Caco-2 (cell line): ENCODE data around the gene PTPRS. TPM values are rescaled to one million over a fixed set of nuclear protein-coding genes. Genes with fewer than 3 reads are reported as not detected.

Experiments used
- BruUV-seq: library from RNA; stranded (reverse); fragments of 400-500 nt; replicated peaks from 2 replicates; lab custom pipeline; 2021; lab: Mats Ljungman, UMichigan
- CTCF ChIA-PET: fragments of 300-600 bp; sonication (Branson Sonifier 250); formaldehyde crosslinking; loops from one replicate; lab custom pipeline; 2022; ENCODE audit warnings: antibody characterized with exemption; lab: Charles Lee
- POLR2A ChIA-PET: fragments of 300-600 bp; sonication (Branson Sonifier 250); formaldehyde crosslinking; loops from one replicate; lab custom pipeline; 2022; ENCODE audit warnings: antibody characterized with exemption; lab: Charles Lee
- DNase-seq, 2 experiments: peaks; one replicate each; pipeline versions ENCODE4 v3.0.0 to v3.0.0-alpha.2; 2020 to 2022
- H3K27me3 ChIP-seq: replicated peaks from 2 replicates; pipeline ENCODE4 v1.6.0; 2011; ENCODE audit warnings: low read length; ENCODE audit not compliant: control insufficient read depth, insufficient read depth
- H3K36me3 ChIP-seq: 2 replicates; pipeline ENCODE4 v1.5.1; 2011; ENCODE audit warnings: low read length; ENCODE audit not compliant: control insufficient read depth, insufficient read depth
- H3K4me1 ChIP-seq: fragments of 250-450 bp; sonication (Bioruptor Pico); 2 replicates; pipeline ENCODE4 v1.5.1; 2020; ENCODE audit warnings: mild to moderate bottlenecking
- H3K4me3 ChIP-seq: 2 replicates; pipeline ENCODE4 v1.5.1; 2011; ENCODE audit warnings: low read depth, mild to moderate bottlenecking, control low read depth, low read length
- H3K9me3 ChIP-seq: fragments of 250-450 bp; sonication (Bioruptor Pico); 2 replicates; pipeline ENCODE4 v1.5.1; 2020; ENCODE audit warnings: mild to moderate bottlenecking, moderate library complexity
- H3K27ac Mint-ChIP-seq: one replicate; pipeline ENCODE4 v1.8.0; 2022; ENCODE audit warnings: mixed read lengths; ENCODE audit not compliant: unreplicated experiment
- H3K27me3 Mint-ChIP-seq: one replicate; pipeline ENCODE4 v1.8.0; 2022; ENCODE audit warnings: mixed read lengths; ENCODE audit not compliant: insufficient read depth, unreplicated experiment
- H3K36me3 Mint-ChIP-seq: one replicate; pipeline ENCODE4 v1.8.0; 2022; ENCODE audit warnings: mild to moderate bottlenecking, mixed read lengths; ENCODE audit not compliant: insufficient read depth, unreplicated experiment
- H3K4me1 Mint-ChIP-seq: one replicate; pipeline ENCODE4 v1.8.0; 2022; ENCODE audit warnings: low read depth, mixed read lengths; ENCODE audit not compliant: unreplicated experiment
- H3K4me3 Mint-ChIP-seq: one replicate; pipeline ENCODE4 v1.8.0; 2022; ENCODE audit warnings: mild to moderate bottlenecking, moderate library complexity, mixed read lengths; ENCODE audit not compliant: unreplicated experiment
- H3K9me3 Mint-ChIP-seq: one replicate; pipeline ENCODE4 v1.8.0; 2022; ENCODE audit warnings: mixed read lengths; ENCODE audit not compliant: unreplicated experiment
- CTCF ChIP-seq, 2 experiments: fragments of 200-600 bp in 1 of 2; IDR thresholded peaks; 1 replicate in 1 of 2; 2 replicates in 1 of 2; pipeline versions ENCODE4 v1.5.1 to v1.8.0; 2011 to 2022; ENCODE audit warnings: antibody characterized with exemption in 1 of 2, control low read depth in 1 of 2, inconsistent platforms in 1 of 2, low read depth in 1 of 2, low read length in 1 of 2, mild to moderate bottlenecking in 1 of 2, moderate library complexity in 1 of 2; ENCODE audit not compliant: insufficient read depth in 1 of 2, severe bottlenecking in 1 of 2, unreplicated experiment in 1 of 2
- intact Hi-C: fragments of 100-400 bp; cut with micrococcal nuclease; formaldehyde crosslinking; loops from one replicate; pipeline ENCODE4 v1.10.0; 2022; ENCODE audit not compliant: unreplicated experiment
- total RNA-seq: library from RNA; stranded (reverse); gene quantifications from 2 replicates; pipeline ENCODE4 v1.2.3, GENCODE V29; 2022

Gene PTPRS
- total RNA-seq, 1 experiment from 2014 or later: 65.6 TPM

GRCh38 chr19:5343848-5344247, 3.2 kb upstream of the PTPRS start:
- H3K4me3 ChIP-seq: no peak overlapping the region
- Mint-ChIP-seq H3K27ac (no peak overlapping the region), H3K4me3 (no peak overlapping the region), H3K9me3 (no peaks in the 10 kb centered on the region), H3K4me1 (no peaks in the 10 kb centered on the region), H3K27me3 (peaks cover 12% of the 10 kb centered on the region), H3K36me3 (peaks cover 12% of the 10 kb centered on the region)
- no peaks in the 10 kb centered on the region for H3K27me3 ChIP-seq
- TF ChIP-seq CTCF (IDR thresholded peaks at IDR 0.05; ENCODE audit: insufficient read depth in 1 of 2, low read depth in 1 of 2, low read length in 1 of 2, severe bottlenecking in 1 of 2, unreplicated experiment in 1 of 2): no peak
- no TSS peak for BruUV-seq
- no peak for DNase-seq
- no peaks in the 10 kb centered on the region for H3K36me3 ChIP-seq
- no peaks in the 10 kb centered on the region for H3K9me3 ChIP-seq
- CTCF ChIA-PET: interaction anchor here (0.7 kb wide), 1 partner anchor 34 kb away, joined by 3 read pairs; no protein-coding TSS in a partner anchor
- intact Hi-C loops: no loop called here
- POLR2A ChIA-PET: interaction anchor here (0.5 kb wide), 1 partner anchor 21 kb away, joined by 8 read pairs; no protein-coding TSS in a partner anchor
- H3K4me1 ChIP-seq: 0 out of 2 replicates have a peak, but pooled peaks cover 5% of the 10 kb centered on the region

- Histone ChIP-seq H3K27me3 (no peaks in the 10 kb centered on the region), H3K9me3 (no peaks in the 10 kb centered on the region), H3K4me3 (no peak overlapping the region), H3K4me1 (0 out of 2 replicates have a peak, but pooled peaks cover 5% of the 10 kb centered on the region), H3K36me3 (no peaks in the 10 kb centered on the region)
- ChIA-PET CTCF (interaction anchor here (0.6 kb wide), 1 partner anchor 1507 kb away, joined by 3 read pairs; no protein-coding TSS in a partner anchor), POLR2A (no interaction called here)
- Mint-ChIP-seq H3K9me3 (no peaks in the 10 kb centered on the region), H3K27ac (no peak overlapping the region), H3K27me3 (peaks cover 9% of the 10 kb centered on the region), H3K36me3 (peaks cover 12% of the 10 kb centered on the region), H3K4me1 (no peaks in the 10 kb centered on the region), H3K4me3 (no peak overlapping the region)
- intact Hi-C loops: no loop called here
- no peak for DNase-seq
- BruUV-seq: no TSS peak
- no peak for TF ChIP-seq CTCF (IDR thresholded peaks at IDR 0.05; ENCODE audit: insufficient read depth in 1 of 2, low read depth in 1 of 2, low read length in 1 of 2, severe bottlenecking in 1 of 2, unreplicated experiment in 1 of 2)
Observed at GRCh38 chr19:5342573-5343201, 2.1 kb upstream of the PTPRS start.

- Histone ChIP-seq H3K4me1 (0 out of 2 replicates have a peak, but pooled peaks cover 5% of the 10 kb centered on the region), H3K4me3 (no peak overlapping the region), H3K36me3 (no peaks in the 10 kb centered on the region), H3K27me3 (no peaks in the 10 kb centered on the region), H3K9me3 (no peaks in the 10 kb centered on the region)
- peak overlapping the region; percentile 82 for H3K4me3 Mint-ChIP-seq
- no peak for DNase-seq
- H3K36me3 Mint-ChIP-seq: peaks cover 12% of the 10 kb centered on the region
- TF ChIP-seq CTCF (IDR thresholded peaks at IDR 0.05; ENCODE audit: insufficient read depth in 1 of 2, low read depth in 1 of 2, low read length in 1 of 2, severe bottlenecking in 1 of 2, unreplicated experiment in 1 of 2): no peak
- ChIA-PET CTCF (no interaction called here), POLR2A (no interaction called here)
- no TSS peak for BruUV-seq
- H3K27ac Mint-ChIP-seq: no peak overlapping the region
- no peaks in the 10 kb centered on the region for H3K4me1 Mint-ChIP-seq
- peaks cover 5% of the 10 kb centered on the region for H3K27me3 Mint-ChIP-seq
- H3K9me3 Mint-ChIP-seq: no peaks in the 10 kb centered on the region
- intact Hi-C loops: no loop called here
Observed at GRCh38 chr19:5341981-5342380, 1.4 kb upstream of the PTPRS start.
